ENCODE data around the gene PTPRA. TPM values are rescaled to one million over a fixed set of nuclear protein-coding genes. Genes with fewer than 3 reads are reported as not detected.
A peak's percentile ranks its signal among the peaks of the same experiment; 100 is the strongest.

PTPRA gene
- total and polyA plus RNA-seq, 2 of the 13 experiments (the other 11 are each of a cell fraction or from before 2014, with no cell fraction given): 47.2 to 127 TPM

GRCh38 chr20:2946988-2947961 lies 74.0 kb downstream of the PTPRA start (continued):
- TF ChIP-seq NFATC3 (CRISPR knock-in tag; IDR thresholded peaks at IDR 0.05) (peak; percentile 46; the same call in 1 of the 2 replicates), MXD4 (CRISPR knock-in tag; IDR thresholded peaks at IDR 0.05) (peak; percentile 68; the same call in 1 of the 2 replicates), ZBTB20 (CRISPR knock-in tag; IDR thresholded peaks at IDR 0.05; ENCODE audit: borderline replicate concordance, low read depth) (peak; percentile 84), ZNF354B (CRISPR knock-in tag; IDR thresholded peaks at IDR 0.05) (0 out of 2 replicates have a peak, but pooled peaks have one; percentile 71), LCORL (IDR thresholded peaks at IDR 0.05) (0 out of 2 replicates have a peak, but pooled peaks have one; percentile 12), LCORL (CRISPR knock-in tag; IDR thresholded peaks at IDR 0.05) (peak; percentile 72), KAT8 (CRISPR knock-in tag; IDR thresholded peaks at IDR 0.05) (peak; percentile 88), RARG (CRISPR knock-in tag; IDR thresholded peaks at IDR 0.05; ENCODE audit: low read depth) (no peak), TOE1 (CRISPR knock-in tag; IDR thresholded peaks at IDR 0.05) (peak; percentile 91; the same call in 1 of the 2 replicates), TERF1 (CRISPR knock-in tag; IDR thresholded peaks at IDR 0.05) (no peak), HBP1 (CRISPR knock-in tag; IDR thresholded peaks at IDR 0.05; ENCODE audit: low read depth) (no peak), RARA (CRISPR knock-in tag; IDR thresholded peaks at IDR 0.05) (peak; percentile 92), ZNF629 (CRISPR knock-in tag; conservative IDR thresholded peaks at IDR 0.05) (no peak; the same call in 1 of the 2 replicates), ZNF891 (CRISPR knock-in tag; IDR thresholded peaks at IDR 0.05) (no peak), GABPA (IDR thresholded peaks at IDR 0.05; ENCODE audit: low read depth, low read length) (no peak), GABPA (CRISPR knock-in tag; IDR thresholded peaks at IDR 0.05; ENCODE audit: low read depth) (no peak), RAD51 (IDR thresholded peaks at IDR 0.05; ENCODE audit: borderline replicate concordance) (no peak), ZNF546 (CRISPR knock-in tag; conservative IDR thresholded peaks at IDR 0.05) (no peak), MBNL3 (CRISPR knock-in tag; conservative IDR thresholded peaks at IDR 0.05) (no peak), ZNF432 (CRISPR knock-in tag; IDR thresholded peaks at IDR 0.05; ENCODE audit: borderline replicate concordance) (no peak)
- TF ChIP-seq, protein P1, sequence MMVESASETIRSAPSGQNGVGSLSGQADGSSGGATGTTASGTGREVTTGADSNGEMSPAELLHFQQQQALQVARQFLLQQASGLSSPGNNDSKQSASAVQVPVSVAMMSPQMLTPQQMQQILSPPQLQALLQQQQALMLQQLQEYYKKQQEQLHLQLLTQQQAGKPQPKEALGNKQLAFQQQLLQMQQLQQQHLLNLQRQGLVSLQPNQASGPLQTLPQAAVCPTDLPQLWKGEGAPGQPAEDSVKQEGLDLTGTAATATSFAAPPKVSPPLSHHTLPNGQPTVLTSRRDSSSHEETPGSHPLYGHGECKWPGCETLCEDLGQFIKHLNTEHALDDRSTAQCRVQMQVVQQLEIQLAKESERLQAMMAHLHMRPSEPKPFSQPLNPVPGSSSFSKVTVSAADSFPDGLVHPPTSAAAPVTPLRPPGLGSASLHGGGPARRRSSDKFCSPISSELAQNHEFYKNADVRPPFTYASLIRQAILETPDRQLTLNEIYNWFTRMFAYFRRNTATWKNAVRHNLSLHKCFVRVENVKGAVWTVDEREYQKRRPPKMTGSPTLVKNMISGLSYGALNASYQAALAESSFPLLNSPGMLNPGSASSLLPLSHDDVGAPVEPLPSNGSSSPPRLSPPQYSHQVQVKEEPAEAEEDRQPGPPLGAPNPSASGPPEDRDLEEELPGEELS (CRISPR knock-in tag; IDR thresholded peaks at IDR 0.05): peak; percentile 83
- TF ChIP-seq, protein P2, sequence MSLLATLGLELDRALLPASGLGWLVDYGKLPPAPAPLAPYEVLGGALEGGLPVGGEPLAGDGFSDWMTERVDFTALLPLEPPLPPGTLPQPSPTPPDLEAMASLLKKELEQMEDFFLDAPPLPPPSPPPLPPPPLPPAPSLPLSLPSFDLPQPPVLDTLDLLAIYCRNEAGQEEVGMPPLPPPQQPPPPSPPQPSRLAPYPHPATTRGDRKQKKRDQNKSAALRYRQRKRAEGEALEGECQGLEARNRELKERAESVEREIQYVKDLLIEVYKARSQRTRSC (CRISPR knock-in tag; IDR thresholded peaks at IDR 0.05; ENCODE audit: low read depth): no peak
- TF ChIP-seq, protein P3, sequence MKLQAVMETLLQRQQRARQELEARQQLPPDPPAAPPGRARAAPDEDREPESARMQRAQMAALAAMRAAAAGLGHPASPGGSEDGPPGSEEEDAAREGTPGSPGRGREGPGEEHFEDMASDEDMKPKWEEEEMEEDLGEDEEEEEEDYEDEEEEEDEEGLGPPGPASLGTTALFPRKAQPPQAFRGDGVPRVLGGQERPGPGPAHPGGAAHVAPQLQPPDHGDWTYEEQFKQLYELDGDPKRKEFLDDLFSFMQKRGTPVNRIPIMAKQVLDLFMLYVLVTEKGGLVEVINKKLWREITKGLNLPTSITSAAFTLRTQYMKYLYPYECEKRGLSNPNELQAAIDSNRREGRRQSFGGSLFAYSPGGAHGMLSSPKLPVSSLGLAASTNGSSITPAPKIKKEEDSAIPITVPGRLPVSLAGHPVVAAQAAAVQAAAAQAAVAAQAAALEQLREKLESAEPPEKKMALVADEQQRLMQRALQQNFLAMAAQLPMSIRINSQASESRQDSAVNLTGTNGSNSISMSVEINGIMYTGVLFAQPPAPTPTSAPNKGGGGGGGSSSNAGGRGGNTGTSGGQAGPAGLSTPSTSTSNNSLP (IDR thresholded peaks at IDR 0.05; ENCODE audit: low read depth, low read length): peak; percentile 96
